LHCN-M2 (cell line): ENCODE data around the gene EXOSC5. TPM values are rescaled to one million over a fixed set of nuclear protein-coding genes. Genes with fewer than 3 reads are reported as not detected.
"Not testable (repeated sequence)": the region's sequence is repeated elsewhere in the genome, so short reads cannot be mapped to it uniquely, and the experiment has no call there.

Experiments
- DNase-seq: peaks from one replicate; pipeline ENCODE4 v3.0.0-alpha.2; 2012; ENCODE audit warnings: low read depth
- total RNA-seq: library from RNA; depleted of rRNA; stranded (reverse); fragments of >200 nt; gene quantifications from 2 replicates; pipeline ENCODE4 v1.2.3, GENCODE V29; 2014; rRNA removed

Gene EXOSC5
- total RNA-seq, 1 experiment from 2014 or later, result 28.6 TPM

- no peak for DNase-seq
Measured at GRCh38 chr19:41350735-41351338, 46.3 kb downstream of the EXOSC5 start.

GRCh38 chr19:41346916-41347315, 50.2 kb downstream of the EXOSC5 start:
- DNase-seq, result not testable (repeated sequence)

- no peak for DNase-seq
Measured at GRCh38 chr19:41344162-41344561, 53.0 kb downstream of the EXOSC5 start.

GRCh38 chr19:41341669-41342490, 55.3 kb downstream of the EXOSC5 start:
- DNase-seq, result no peak

- peak; percentile 64 for DNase-seq
Measured at GRCh38 chr19:41339936-41340335, 57.2 kb downstream of the EXOSC5 start.

Other genes starting within 250 kb of the EXOSC5 start
- gene CYP2S1, start 204.1 kb downstream of the EXOSC5 start, total RNA-seq, result not detected in 2 replicates
- gene AXL, start 178.1 kb downstream of the EXOSC5 start, total RNA-seq, result 254 and 297 TPM in 2 replicates
- 153 and 159 TPM in 2 replicates for gene HNRNPUL1, start 133.0 kb downstream of the EXOSC5 start, total RNA-seq
- 10.2 and 15.3 TPM in 2 replicates for gene CCDC97, start 87.2 kb downstream of the EXOSC5 start, total RNA-seq
- gene TGFB1, start 43.4 kb downstream of the EXOSC5 start, total RNA-seq, result 11.6 and 11.7 TPM in 2 replicates
- 3.7 and 5.3 TPM in 2 replicates for gene B9D2, start 33.2 kb downstream of the EXOSC5 start, total RNA-seq
- gene TMEM91, start 20.8 kb downstream of the EXOSC5 start, total RNA-seq, result 1.2 and 3.5 TPM in 2 replicates
- 38.6 and 45.5 TPM in 2 replicates for gene BCKDHA, start 459 bp upstream of the EXOSC5 start, total RNA-seq
- not detected in 2 replicates for gene B3GNT8, start 30.0 kb upstream of the EXOSC5 start, total RNA-seq
- 52.1 and 53.6 TPM in 2 replicates for gene DMAC2, start 42.6 kb upstream of the EXOSC5 start, total RNA-seq
- not detected in 2 replicates for gene ERICH4, start 45.8 kb upstream of the EXOSC5 start, total RNA-seq
- gene CEACAM21, start 178.8 kb upstream of the EXOSC5 start, total RNA-seq, result not detected in 2 replicates
- gene CEACAM4, start 229.7 kb upstream of the EXOSC5 start, total RNA-seq, result not detected in 2 replicates